OCI-LY3 (cell line): ENCODE measurements around the gene VPS36.

Source experiments
- EZH2phosphoT487 ChIP-seq: fragments of 200-600 bp; shearing (Covaris generic); IDR thresholded peaks from 2 replicates; pipeline ENCODE4 v1.6.1; 2018; ENCODE audit warnings: antibody characterized with exemption, mixed run types, low read depth
- TF ChIP-seq, protein P1 (sequence below): fragments of 200-600, 300-600 bp; sonication (generic); IDR thresholded peaks from 2 replicates; pipeline ENCODE4 v1.5.1; 2014; ENCODE audit warnings: antibody characterized with exemption, low read length, low read depth

DNA sequence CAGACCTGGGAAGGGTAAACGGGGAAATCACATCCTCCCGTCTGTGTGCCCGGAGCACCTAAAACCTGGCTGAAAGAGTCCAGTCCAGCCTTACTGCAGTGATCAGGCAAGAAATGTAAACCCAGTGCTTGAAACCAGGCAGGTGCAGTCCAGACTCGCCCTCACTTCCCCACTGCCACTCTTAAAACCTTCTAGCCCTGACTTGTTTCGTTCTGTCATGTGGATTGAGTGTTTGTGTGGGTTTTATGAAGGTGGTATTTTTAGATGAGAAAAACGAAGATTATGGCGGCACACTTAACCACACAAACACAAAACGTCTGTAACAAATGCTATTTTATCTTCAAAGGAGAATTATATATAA is 4.0 kb upstream of the VPS36 start:
- TF ChIP-seq, protein P1, sequence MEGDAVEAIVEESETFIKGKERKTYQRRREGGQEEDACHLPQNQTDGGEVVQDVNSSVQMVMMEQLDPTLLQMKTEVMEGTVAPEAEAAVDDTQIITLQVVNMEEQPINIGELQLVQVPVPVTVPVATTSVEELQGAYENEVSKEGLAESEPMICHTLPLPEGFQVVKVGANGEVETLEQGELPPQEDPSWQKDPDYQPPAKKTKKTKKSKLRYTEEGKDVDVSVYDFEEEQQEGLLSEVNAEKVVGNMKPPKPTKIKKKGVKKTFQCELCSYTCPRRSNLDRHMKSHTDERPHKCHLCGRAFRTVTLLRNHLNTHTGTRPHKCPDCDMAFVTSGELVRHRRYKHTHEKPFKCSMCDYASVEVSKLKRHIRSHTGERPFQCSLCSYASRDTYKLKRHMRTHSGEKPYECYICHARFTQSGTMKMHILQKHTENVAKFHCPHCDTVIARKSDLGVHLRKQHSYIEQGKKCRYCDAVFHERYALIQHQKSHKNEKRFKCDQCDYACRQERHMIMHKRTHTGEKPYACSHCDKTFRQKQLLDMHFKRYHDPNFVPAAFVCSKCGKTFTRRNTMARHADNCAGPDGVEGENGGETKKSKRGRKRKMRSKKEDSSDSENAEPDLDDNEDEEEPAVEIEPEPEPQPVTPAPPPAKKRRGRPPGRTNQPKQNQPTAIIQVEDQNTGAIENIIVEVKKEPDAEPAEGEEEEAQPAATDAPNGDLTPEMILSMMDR = no peak
- TF ChIP-seq EZH2phosphoT487 = no peak
